Spleen (tissue), 7 donors: ENCODE results near the gene KANTR.
A peak's percentile ranks its signal among the peaks of the same experiment; 100 is the strongest.

Experiments
- POLR2A ChIP-seq, 3 donors: fragments of 450-650 bp; IDR thresholded peaks; one replicate each; pipeline ENCODE4 v1.5.1; 2017; ENCODE audit warnings: antibody characterized with exemption in 3 of 3, mild to moderate bottlenecking in 1 of 3
- POLR2AphosphoS5 ChIP-seq, 3 donors: sonication (generic); formaldehyde crosslinking; IDR thresholded peaks; one replicate each; pipeline ENCODE4 v1.5.1; 2017; ENCODE audit warnings: antibody characterized with exemption in 3 of 3
- TF ChIP-seq, protein P1 (sequence below), 11 experiments: fragments of 200-600 bp in 7 of 11; fragments of 450-650 bp in 4 of 11; sonication (generic) in 4 of 11; IDR thresholded peaks in 8 of 11; conservative IDR thresholded peaks in 3 of 11; 1 replicate in 7 of 11; 2 replicates in 4 of 11; pipeline versions ENCODE4 v1.4.0 to v1.8.0; 2016 to 2021; ENCODE audit warnings: antibody characterized with exemption in 11 of 11, inconsistent platforms in 4 of 11, mild to moderate bottlenecking in 1 of 11
- donor health status: DM: no; HTN: no; CAD: no; lungs with moderate emphysema.
- donor health status: DM: no; HTN: no; CAD: no.
- donor health status: DM: no; HTN: no; CAD: no.

DNA sequence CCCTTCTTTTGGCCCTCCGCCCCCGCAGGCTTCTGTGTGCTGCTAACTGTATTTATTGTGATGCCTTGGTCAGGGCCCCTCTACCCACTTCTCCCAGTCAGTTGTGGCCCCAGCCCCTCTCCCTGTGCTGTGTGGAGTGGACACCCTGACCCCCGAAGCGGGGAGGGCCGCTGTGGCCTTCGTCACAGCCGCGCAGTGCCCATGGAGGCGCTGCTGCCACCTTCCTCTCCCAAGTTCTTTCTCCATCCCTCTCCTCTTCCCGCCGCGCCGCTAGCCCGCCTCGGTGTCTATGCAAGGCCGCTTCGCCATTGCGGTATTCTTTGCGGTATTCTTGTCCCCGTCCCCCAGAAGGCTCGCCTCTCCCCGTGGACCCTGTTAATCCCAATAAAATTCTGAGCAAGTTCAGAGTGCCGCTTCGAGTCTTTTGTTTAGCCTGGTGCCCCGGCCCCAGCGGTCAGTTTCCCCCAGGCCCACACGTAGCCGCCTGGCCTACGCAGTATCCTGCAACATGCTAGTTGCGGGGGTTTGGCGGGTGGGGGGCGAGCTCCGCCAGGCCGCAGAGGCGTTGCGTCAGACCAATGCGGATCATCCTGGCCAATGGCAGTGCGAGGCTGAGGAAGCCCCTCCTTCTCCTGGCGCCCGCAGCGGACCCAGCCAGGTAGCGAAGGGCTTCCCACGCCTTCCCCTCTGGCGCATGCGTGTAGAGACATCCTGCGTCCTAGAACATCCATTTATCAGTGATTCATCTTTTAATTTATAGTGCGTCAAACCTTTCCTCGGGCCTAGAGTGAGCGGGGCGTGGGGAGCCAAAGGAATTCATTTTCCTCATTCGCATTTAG, 5.6 kb upstream of the KANTR start:
- TF ChIP-seq, protein P1, sequence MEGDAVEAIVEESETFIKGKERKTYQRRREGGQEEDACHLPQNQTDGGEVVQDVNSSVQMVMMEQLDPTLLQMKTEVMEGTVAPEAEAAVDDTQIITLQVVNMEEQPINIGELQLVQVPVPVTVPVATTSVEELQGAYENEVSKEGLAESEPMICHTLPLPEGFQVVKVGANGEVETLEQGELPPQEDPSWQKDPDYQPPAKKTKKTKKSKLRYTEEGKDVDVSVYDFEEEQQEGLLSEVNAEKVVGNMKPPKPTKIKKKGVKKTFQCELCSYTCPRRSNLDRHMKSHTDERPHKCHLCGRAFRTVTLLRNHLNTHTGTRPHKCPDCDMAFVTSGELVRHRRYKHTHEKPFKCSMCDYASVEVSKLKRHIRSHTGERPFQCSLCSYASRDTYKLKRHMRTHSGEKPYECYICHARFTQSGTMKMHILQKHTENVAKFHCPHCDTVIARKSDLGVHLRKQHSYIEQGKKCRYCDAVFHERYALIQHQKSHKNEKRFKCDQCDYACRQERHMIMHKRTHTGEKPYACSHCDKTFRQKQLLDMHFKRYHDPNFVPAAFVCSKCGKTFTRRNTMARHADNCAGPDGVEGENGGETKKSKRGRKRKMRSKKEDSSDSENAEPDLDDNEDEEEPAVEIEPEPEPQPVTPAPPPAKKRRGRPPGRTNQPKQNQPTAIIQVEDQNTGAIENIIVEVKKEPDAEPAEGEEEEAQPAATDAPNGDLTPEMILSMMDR (IDR thresholded peaks at IDR 0.05 in 8 of 11, conservative IDR thresholded peaks at IDR 0.05 in 3 of 11), result no peak
- TF ChIP-seq POLR2AphosphoS5 (IDR thresholded peaks at IDR 0.05) (peak; percentile 64 to 85 (median 84)), POLR2A (IDR thresholded peaks at IDR 0.05) (peak in 1 of 3 donors; percentile 27)
